Measurements from ENCODE around the gene PIP5K1B. TPM values are rescaled to one million over a fixed set of nuclear protein-coding genes. Genes with fewer than 3 reads are reported as not detected.

PIP5K1B gene
- total RNA-seq, 4 donors from 2014 or later, result 1.2 to 2.6 (median 2.0) TPM

GRCh38 chr9:68950188-68950587 is 245.1 kb downstream of the PIP5K1B start:
- no peaks in the 10 kb centered on the region for H3K9me3 ChIP-seq
- intact Hi-C loops (cut with DNase I; ENCODE audit: low total_unique reads) (no loop called here), in situ Hi-C loops (cut with MboI; ENCODE audit: low sequenced_read_pairs in 4 of 4) (no loop called here)
- H3K4me3 ChIP-seq, result no peak overlapping the region
- no peak overlapping the region for H3K27ac ChIP-seq
- H3K4me1 ChIP-seq, result peaks cover 3% of the 10 kb centered on the region in 2 donors
- ATAC-seq (no peak), DNase-seq (no peak)
- no peaks in the 10 kb centered on the region for H3K27me3 ChIP-seq
- TF ChIP-seq POLR2A (IDR thresholded peaks at IDR 0.05) (no peak), CTCF (IDR thresholded peaks at IDR 0.05 in 4 of 5, conservative IDR thresholded peaks at IDR 0.05 in 1 of 5) (no peak)
- H3K36me3 ChIP-seq, result no peaks in the 10 kb centered on the region

- in situ Hi-C loops (cut with MboI; ENCODE audit: low sequenced_read_pairs in 4 of 4) (no loop called here), intact Hi-C loops (cut with DNase I; ENCODE audit: low total_unique reads) (no loop called here)
- no peaks in the 10 kb centered on the region for H3K36me3 ChIP-seq
- no peaks in the 10 kb centered on the region for H3K9me3 ChIP-seq
- DNase-seq, result no peak
- no peaks in the 10 kb centered on the region for H3K27me3 ChIP-seq
- no peak for ATAC-seq
- no peak overlapping the region for H3K4me3 ChIP-seq
- TF ChIP-seq CTCF (IDR thresholded peaks at IDR 0.05 in 4 of 5, conservative IDR thresholded peaks at IDR 0.05 in 1 of 5) (no peak), POLR2A (IDR thresholded peaks at IDR 0.05) (no peak)
- no peak overlapping the region for H3K27ac ChIP-seq
- H3K4me1 ChIP-seq, result peaks cover 3 to 4% of the 10 kb centered on the region in 2 donors
Measured at GRCh38 chr9:68950689-68951088, 245.6 kb downstream of the PIP5K1B start.

- H3K9me3 ChIP-seq, result no peaks in the 10 kb centered on the region
- intact Hi-C loops (cut with DNase I; ENCODE audit: low total_unique reads) (no loop called here), in situ Hi-C loops (cut with MboI; ENCODE audit: low sequenced_read_pairs in 4 of 4) (no loop called here)
- H3K36me3 ChIP-seq, result no peaks in the 10 kb centered on the region
- TF ChIP-seq POLR2A (IDR thresholded peaks at IDR 0.05) (no peak), CTCF (IDR thresholded peaks at IDR 0.05 in 4 of 5, conservative IDR thresholded peaks at IDR 0.05 in 1 of 5) (no peak)
- no peaks in the 10 kb centered on the region for H3K27me3 ChIP-seq
- H3K4me3 ChIP-seq, result no peak overlapping the region
- ATAC-seq (no peak), DNase-seq (no peak)
- H3K27ac ChIP-seq, result no peak overlapping the region
- peaks cover 3 to 4% of the 10 kb centered on the region in 2 donors for H3K4me1 ChIP-seq
Measured at GRCh38 chr9:68951879-68952659, 247.0 kb downstream of the PIP5K1B start.

GRCh38 chr9:68953771-68954170 is 248.7 kb downstream of the PIP5K1B start:
- Histone ChIP-seq H3K27ac (no peak overlapping the region), H3K27me3 (no peaks in the 10 kb centered on the region), H3K9me3 (no peaks in the 10 kb centered on the region), H3K4me3 (no peak overlapping the region), H3K4me1 (peaks cover 3 to 4% of the 10 kb centered on the region in 2 donors), H3K36me3 (no peaks in the 10 kb centered on the region)
- ATAC-seq (no peak), DNase-seq (no peak)
- in situ Hi-C loops (cut with MboI; ENCODE audit: low sequenced_read_pairs in 4 of 4), result no loop called here
- intact Hi-C loops (cut with DNase I; ENCODE audit: low total_unique reads), result no loop called here
- TF ChIP-seq POLR2A (IDR thresholded peaks at IDR 0.05), result no peak
- no peak for TF ChIP-seq CTCF (IDR thresholded peaks at IDR 0.05 in 4 of 5, conservative IDR thresholded peaks at IDR 0.05 in 1 of 5)
